ENCODE measurements around the gene TAS2R31.

GRCh38 chr12:11014234-11014633 lies 17.0 kb downstream of the TAS2R31 start:
- TF ChIP-seq EZH2 (optimal IDR thresholded peaks at IDR 0.05; ENCODE audit: low read depth, low read length) (no peak), CTCF (IDR thresholded peaks at IDR 0.05; ENCODE audit: low read length) (no peak)

All from MM.1S (cell line).